GM12878 (cell line): ENCODE results near the gene CYP24A1. TPM values are rescaled to one million over a fixed set of nuclear protein-coding genes. Genes with fewer than 3 reads are reported as not detected.
A peak's percentile ranks its signal among the peaks of the same experiment; 100 is the strongest.

Experiments used
- ATAC-seq: fragments of 200-7000 bp; cut with Tn5 transposase; 3 replicates; pipeline ENCODE4 v1.9.1; 2020; ENCODE audit warnings: mild to moderate bottlenecking, moderate library complexity
- BruUV-seq: library from RNA; stranded (reverse); fragments of 400-500 nt; replicated peaks from 2 replicates; lab custom pipeline; 2021; lab: Mats Ljungman, UMichigan
- CTCF ChIA-PET: fragments of 300-600 bp; sonication (Branson Sonifier 250); formaldehyde crosslinking; extraction: SDS; loops from one replicate; lab custom pipeline; 2021; ENCODE audit warnings: inconsistent platforms; lab: Yijun Ruan, JAX
- POLR2A ChIA-PET: fragments of 350-600 bp; formaldehyde crosslinking; extraction: SDS; loops from one replicate; lab custom pipeline; 2021; ENCODE audit warnings: inconsistent platforms; lab: Charles Lee
- RAD21 ChIA-PET: fragments of 300-600 bp; sonication (Branson Sonifier 250); formaldehyde crosslinking; loops from one replicate; lab custom pipeline; 2023; ENCODE audit warnings: antibody characterized with exemption; ENCODE audit not compliant: unreplicated experiment; lab: Charles Lee
- SMC1A ChIA-PET: fragments of 300-600 bp; sonication (Branson Sonifier 250); formaldehyde crosslinking; loops from one replicate; lab custom pipeline; 2023; ENCODE audit not compliant: unreplicated experiment, uncharacterized antibody; lab: Charles Lee
- DNase-seq: peaks from one replicate; pipeline ENCODE4 v3.0.0-alpha.2; 2011; ENCODE audit warnings: low read depth, low spot score
- FAIRE-seq: peaks from 3 replicates; lab custom pipeline; 2011; peaks lifted over from hg19 to GRCh38; lab: Jason Lieb, UNC
- H2AFZ ChIP-seq: 2 replicates; pipeline ENCODE4 v1.6.0; 2011; ENCODE audit warnings: low read depth, low read length, control low read depth; ENCODE audit not compliant: control insufficient read depth
- H3K27ac ChIP-seq: 2 replicates; pipeline ENCODE4 v1.5.1; 2011; ENCODE audit warnings: control low read depth; ENCODE audit not compliant: control insufficient read depth, insufficient read depth
- H3K27me3 ChIP-seq, 2 experiments: replicated peaks in 1 of 2; 2 replicates each; pipeline versions ENCODE4 v1.6.0 to v1.6.1; 2011; ENCODE audit warnings: low read length in 1 of 2; ENCODE audit not compliant: control insufficient read depth in 2 of 2, insufficient read depth in 2 of 2
- H3K36me3 ChIP-seq, 2 experiments: 2 replicates each; pipeline ENCODE4 v1.5.1; 2011; ENCODE audit warnings: low read length in 1 of 2; ENCODE audit not compliant: control insufficient read depth in 2 of 2, insufficient read depth in 2 of 2
- H3K4me1 ChIP-seq: 2 replicates; pipeline ENCODE4 v1.6.1; 2011; ENCODE audit warnings: mild to moderate bottlenecking, low read length, moderate library complexity, mixed read lengths; ENCODE audit not compliant: control insufficient read depth, insufficient read depth
- H3K4me2 ChIP-seq: 2 replicates; pipeline ENCODE4 v1.6.0; 2011; ENCODE audit warnings: control low read depth; ENCODE audit not compliant: control insufficient read depth, insufficient read depth
- H3K4me3 ChIP-seq: fragments of 200-600 bp; sonication (generic); 2 replicates; pipeline ENCODE4 v1.5.1; 2016
- H3K79me2 ChIP-seq: 2 replicates; pipeline ENCODE4 v1.6.0; 2011; ENCODE audit warnings: low read length; ENCODE audit not compliant: control insufficient read depth, insufficient read depth
- H3K9ac ChIP-seq: 2 replicates; pipeline ENCODE4 v1.8.0; 2011; ENCODE audit warnings: low read length, control low read depth, mixed read lengths; ENCODE audit not compliant: control insufficient read depth, insufficient read depth
- H3K9me3 ChIP-seq: replicated peaks from 3 replicates; pipeline ENCODE4 v1.5.1; 2011; ENCODE audit warnings: mild to moderate bottlenecking, low read length; ENCODE audit not compliant: control insufficient read depth, insufficient read depth
- H4K20me1 ChIP-seq: 2 replicates; pipeline ENCODE4 v1.6.0; 2011; ENCODE audit not compliant: control insufficient read depth, insufficient read depth
- BHLHE40 ChIP-seq, 2 experiments: fragments of 450-650 bp in 1 of 2; IDR thresholded peaks; 2 replicates each; pipeline ENCODE4 v1.6.1; 2011 to 2017; ENCODE audit warnings: low read depth in 2 of 2, borderline replicate concordance in 1 of 2, improper control_type of control experiment in 1 of 2, low read length in 1 of 2, mild to moderate bottlenecking in 1 of 2
- CBFB ChIP-seq: IDR thresholded peaks from 2 replicates; pipeline ENCODE4 v1.6.1; 2016; ENCODE audit warnings: antibody characterized with exemption, low read depth
- CREB1 ChIP-seq: IDR thresholded peaks from 2 replicates; pipeline ENCODE4 v1.6.1; 2012; ENCODE audit warnings: low read depth, mild to moderate bottlenecking, inconsistent platforms
- NFXL1 ChIP-seq: fragments of 450-650 bp; IDR thresholded peaks from 2 replicates; pipeline ENCODE4 v1.6.1; 2017; ENCODE audit warnings: antibody characterized with exemption, mild to moderate bottlenecking, borderline replicate concordance
- PAX8 ChIP-seq: fragments of 450-650 bp; IDR thresholded peaks from 2 replicates; pipeline ENCODE4 v1.6.1; 2017; ENCODE audit warnings: mild to moderate bottlenecking, moderate library complexity
- PBX3 ChIP-seq: IDR thresholded peaks from 2 replicates; pipeline ENCODE4 v1.6.1; 2011; ENCODE audit warnings: mild to moderate bottlenecking, low read depth, low read length, moderate library complexity; ENCODE audit not compliant: insufficient replicate concordance
- TCF3 ChIP-seq: IDR thresholded peaks from 2 replicates; pipeline ENCODE4 v1.6.1; 2012; ENCODE audit warnings: low read depth, mild to moderate bottlenecking, low read length, borderline replicate concordance; ENCODE audit not compliant: insufficient read depth
- WGBS: methylation state at CpG from one replicate; pipeline ENCODE4 v1.1.6; 2016; ENCODE audit warnings: low lambda C conversion rate; ENCODE audit not compliant: insufficient replicate concordance, insufficient coverage; ENCODE audit errors: missing lambda C conversion rate; 5-methylcytosine and 5-hydroxymethylcytosine counted together
- in situ Hi-C: fragments of 300-500 bp; cut with MboI; formaldehyde crosslinking; loops from 9 replicates; pipeline ENCODE4 v1.14.3; 2018; ENCODE audit warnings: mixed read lengths
- intact Hi-C: fragments of 100-400 bp; cut with micrococcal nuclease; formaldehyde crosslinking; loops from one replicate; pipeline ENCODE4 v1.14.2; 2022; ENCODE audit not compliant: unreplicated experiment
- polyA plus RNA-seq, 11 experiments: library from polyadenylated mRNA; depleted of rRNA in 4 of 11; unstranded in 6 of 11; stranded (reverse) in 5 of 11; fragments of >200 nt; fragmentation: Nextera tagmentation in 4 of 11; fragmentation: Illumina TruSeq in 1 of 11; extraction: Ambion mirVana in 4 of 11; extraction: Trizol in 1 of 11; gene quantifications; 1 replicate in 1 of 11; 2 replicates in 10 of 11; pipeline versions ENCODE4 v1.2.1 to v1.2.3, GENCODE V29; 2011 to 2016; ENCODE audit warnings: inconsistent platforms in 2 of 11, missing spikeins in 2 of 11, low read depth in 1 of 11
- total RNA-seq, 4 experiments: library from RNA; depleted of rRNA in 3 of 4; stranded (reverse); fragments of >200 nt in 3 of 4; fragmentation: Illumina TruSeq in 1 of 4; extraction: Trizol in 1 of 4; gene quantifications; 2 replicates each; pipeline versions ENCODE4 v1.2.1 to v1.2.3, GENCODE V29; 2013 to 2021

The CYP24A1 gene
- total and polyA plus RNA-seq, 10 of the 15 experiments (the other 5 are each of a cell fraction or from before 2014, with no cell fraction given), result 0.69 TPM; not detected in 9

- RAD21 ChIA-PET, result no interaction called here
- WGBS, result 57% methylated on average over 15 of the region's 15 CpGs
- DNase-seq (no peak), FAIRE-seq (no peak), ATAC-seq (no peak)
- BruUV-seq, result no TSS peak
- Histone ChIP-seq H4K20me1 (no peaks in the 10 kb centered on the region), H3K79me2 (no peaks in the 10 kb centered on the region), H3K4me3 (no peak overlapping the region), H3K9me3 (no peaks in the 10 kb centered on the region; the same call in 2 of the 3 replicates), H2AFZ (no peak overlapping the region), H3K27ac (no peak overlapping the region), H3K4me1 (no peaks in the 10 kb centered on the region), H3K4me2 (no peak overlapping the region), H3K36me3 (no peaks in the 10 kb centered on the region), H3K9ac (no peak overlapping the region), H3K27me3 (no peaks in the 10 kb centered on the region)
- intact Hi-C loops, result no loop called here
- in situ Hi-C loops, result no loop called here
- TF ChIP-seq NFXL1 (peak; percentile 38; the same call in 1 of the 2 replicates), BHLHE40 (IDR thresholded peaks at IDR 0.05; ENCODE audit: borderline replicate concordance in 1 of 2, low read depth in 2 of 2, low read length in 1 of 2) (0 out of 4 replicates have a peak, but pooled peaks of 1 of the 2 experiments have one; percentile 18), TCF3 (no peak)
- SMC1A ChIA-PET, result interaction anchor here (1.0 kb wide), 1 partner anchor 9 kb away, joined by 3 read pairs; no protein-coding TSS in a partner anchor
- CTCF ChIA-PET, result interaction anchor here (1.3 kb wide), 1 partner anchor 30 kb away, joined by 3 read pairs; no protein-coding TSS in a partner anchor
- POLR2A ChIA-PET, result no interaction called here
Observed at GRCh38 chr20:54115172-54115854, 58.5 kb downstream of the CYP24A1 start.

- SMC1A ChIA-PET, result no interaction called here
- in situ Hi-C loops, result no loop called here
Observed at GRCh38 chr20:54114109-54114508, 59.7 kb downstream of the CYP24A1 start.

More at GRCh38 chr20:54114109-54114508, 59.7 kb downstream of the CYP24A1 start:
- POLR2A ChIA-PET, result no interaction called here
- Histone ChIP-seq H3K27me3 (no peaks in the 10 kb centered on the region), H3K9me3 (no peaks in the 10 kb centered on the region; the same call in 2 of the 3 replicates), H3K4me2 (no peak overlapping the region), H3K4me1 (no peaks in the 10 kb centered on the region), H3K9ac (no peak overlapping the region), H2AFZ (no peak overlapping the region), H3K4me3 (no peak overlapping the region), H3K27ac (no peak overlapping the region), H3K79me2 (no peaks in the 10 kb centered on the region), H3K36me3 (no peaks in the 10 kb centered on the region), H4K20me1 (no peaks in the 10 kb centered on the region)
- no peak for ATAC-seq
- RAD21 ChIA-PET, result no interaction called here
- no peak for DNase-seq
- FAIRE-seq, result no peak
- intact Hi-C loops, result no loop called here
- CTCF ChIA-PET, result no interaction called here
- 11% methylated on average over 2 of the region's 2 CpGs for WGBS
- BruUV-seq, result no TSS peak
- TF ChIP-seq PAX8, result no peak
- no peak for TF ChIP-seq PBX3
- no peak for TF ChIP-seq CREB1
- no peak for TF ChIP-seq CBFB
